ENCODE measurements around the gene CIBAR2. TPM values are rescaled to one million over a fixed set of nuclear protein-coding genes. Genes with fewer than 3 reads are reported as not detected.

Gene CIBAR2
- total RNA-seq, 3 donors from 2014 or later (not counting 1 experiment from before 2014, with no cell fraction given), result not detected

DNA sequence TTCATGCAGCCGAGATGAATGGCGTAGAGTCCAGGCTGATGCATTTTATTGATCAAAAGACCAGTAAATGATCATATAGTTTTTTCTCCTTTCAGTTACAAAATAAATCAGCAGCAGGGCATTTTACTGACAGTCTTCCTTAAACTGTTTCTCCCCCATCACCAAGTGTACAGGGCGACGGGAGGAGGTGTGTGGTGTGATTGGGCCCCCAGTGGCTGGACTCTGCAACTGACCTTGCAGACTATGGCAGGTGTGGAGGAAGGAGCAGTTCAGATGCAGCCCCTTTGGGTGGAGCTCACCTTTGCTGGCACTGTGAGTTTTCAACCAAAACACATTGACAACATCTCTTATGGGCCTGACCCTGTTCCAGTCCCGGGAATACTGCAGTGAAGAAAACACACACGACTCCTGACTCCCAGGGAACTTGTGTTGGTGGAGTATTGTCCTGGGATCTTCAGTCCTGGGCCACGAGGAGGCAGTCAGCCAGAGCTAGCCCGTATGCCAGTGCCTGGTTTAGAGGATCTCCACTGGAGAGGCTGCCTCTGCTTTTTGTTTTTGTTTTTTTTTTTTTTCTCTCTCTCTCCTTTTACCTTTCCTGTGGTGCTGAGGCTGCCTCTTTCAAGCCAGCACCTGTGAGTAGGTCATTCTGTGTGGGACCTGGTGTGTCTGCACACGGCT, 54.9 kb downstream of the CIBAR2 start:
- Histone ChIP-seq H3K27ac (ENCODE audit: low read length) (no peak overlapping the region), H3K4me3 (ENCODE audit: low read length) (no peak overlapping the region), H3K36me3 (ENCODE audit: control insufficient read depth, insufficient read depth, low read length) (no peaks in the 10 kb centered on the region), H3K9me3 (ENCODE audit: control insufficient read depth, insufficient read depth, low read length) (no peaks in the 10 kb centered on the region), H3K27me3 (ENCODE audit: control insufficient read depth, insufficient read depth, low read length) (no peaks in the 10 kb centered on the region), H3K4me1 (ENCODE audit: control insufficient read depth, insufficient read depth, low read length) (peaks cover 49% of the 10 kb centered on the region)
- H3K4me1 Mint-ChIP-seq, result peaks cover 32 to 44% of the 10 kb centered on the region in 2 donors
- intact Hi-C loops (cut with micrococcal nuclease), result no loop called here
- peak overlapping the region; percentile 90 to 91 for H3K27ac Mint-ChIP-seq
- peaks cover 11 to 18% of the 10 kb centered on the region in 2 donors for H3K27me3 Mint-ChIP-seq (ENCODE audit: low read depth in 2 of 2)
- TF ChIP-seq, protein P1, sequence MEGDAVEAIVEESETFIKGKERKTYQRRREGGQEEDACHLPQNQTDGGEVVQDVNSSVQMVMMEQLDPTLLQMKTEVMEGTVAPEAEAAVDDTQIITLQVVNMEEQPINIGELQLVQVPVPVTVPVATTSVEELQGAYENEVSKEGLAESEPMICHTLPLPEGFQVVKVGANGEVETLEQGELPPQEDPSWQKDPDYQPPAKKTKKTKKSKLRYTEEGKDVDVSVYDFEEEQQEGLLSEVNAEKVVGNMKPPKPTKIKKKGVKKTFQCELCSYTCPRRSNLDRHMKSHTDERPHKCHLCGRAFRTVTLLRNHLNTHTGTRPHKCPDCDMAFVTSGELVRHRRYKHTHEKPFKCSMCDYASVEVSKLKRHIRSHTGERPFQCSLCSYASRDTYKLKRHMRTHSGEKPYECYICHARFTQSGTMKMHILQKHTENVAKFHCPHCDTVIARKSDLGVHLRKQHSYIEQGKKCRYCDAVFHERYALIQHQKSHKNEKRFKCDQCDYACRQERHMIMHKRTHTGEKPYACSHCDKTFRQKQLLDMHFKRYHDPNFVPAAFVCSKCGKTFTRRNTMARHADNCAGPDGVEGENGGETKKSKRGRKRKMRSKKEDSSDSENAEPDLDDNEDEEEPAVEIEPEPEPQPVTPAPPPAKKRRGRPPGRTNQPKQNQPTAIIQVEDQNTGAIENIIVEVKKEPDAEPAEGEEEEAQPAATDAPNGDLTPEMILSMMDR (IDR thresholded peaks at IDR 0.05), result no peak
- no peaks in the 10 kb centered on the region for H3K36me3 Mint-ChIP-seq
- DNase-seq, result peak in 1 of 2 donors; percentile 20
- peak overlapping the region; percentile 78 for H3K4me3 Mint-ChIP-seq
- WGBS (ENCODE audit: insufficient coverage), result 89% methylated on average over 7 of the region's 9 CpGs
- no peak for ATAC-seq
- no peaks in the 10 kb centered on the region for H3K9me3 Mint-ChIP-seq

DNA sequence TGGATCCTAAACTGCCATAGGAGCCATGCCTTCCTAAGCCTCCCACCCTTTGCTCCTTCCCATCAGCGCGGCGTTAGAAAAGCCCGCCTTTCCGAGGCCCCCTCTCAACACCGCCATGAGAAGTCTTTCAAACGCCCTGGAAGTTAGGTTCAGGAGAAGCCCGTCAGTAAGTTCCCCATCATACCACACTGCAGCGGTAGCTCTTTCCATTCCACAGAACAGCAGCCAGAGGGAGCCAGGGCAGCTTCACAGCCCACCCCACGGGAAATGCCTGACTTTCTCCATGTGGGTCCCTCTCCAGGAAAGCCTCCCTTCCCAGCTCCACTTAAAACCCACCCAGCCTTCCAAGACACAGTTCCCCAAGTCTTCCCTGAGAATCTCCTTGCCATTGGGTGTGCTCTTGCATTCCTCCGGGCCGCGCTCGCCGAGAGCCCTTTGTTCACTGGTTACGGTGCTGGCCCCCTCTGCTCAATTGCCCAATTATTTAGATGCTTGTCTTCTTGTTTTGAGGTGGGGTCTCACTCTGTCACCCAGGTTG, 56.0 kb downstream of the CIBAR2 start:
- H3K9me3 Mint-ChIP-seq, result no peaks in the 10 kb centered on the region
- no peak for ATAC-seq
- H3K9me3 ChIP-seq (ENCODE audit: control insufficient read depth, insufficient read depth, low read length), result no peaks in the 10 kb centered on the region
- no peaks in the 10 kb centered on the region for H3K36me3 Mint-ChIP-seq
- H3K27me3 Mint-ChIP-seq (ENCODE audit: low read depth in 2 of 2), result peaks cover 4 to 18% of the 10 kb centered on the region in 2 donors
- peak overlapping the region; percentile 85 for H3K27ac ChIP-seq (ENCODE audit: low read length)
- peaks cover 38% of the 10 kb centered on the region for H3K4me1 ChIP-seq (ENCODE audit: control insufficient read depth, insufficient read depth, low read length)
- H3K36me3 ChIP-seq (ENCODE audit: control insufficient read depth, insufficient read depth, low read length), result no peaks in the 10 kb centered on the region
- DNase-seq, result peak in 1 of 2 donors; percentile 54
- H3K4me1 Mint-ChIP-seq, result peaks cover 32 to 34% of the 10 kb centered on the region in 2 donors
- intact Hi-C loops (cut with micrococcal nuclease), result loop anchor here (1.0 kb wide), 1 partner anchor 30 kb away; no protein-coding TSS in a partner anchor
- H3K4me3 Mint-ChIP-seq, result peak overlapping the region; percentile 78
- WGBS (ENCODE audit: insufficient coverage), result 57% methylated on average over 16 of the region's 16 CpGs
- peak overlapping the region; percentile 90 to 91 for H3K27ac Mint-ChIP-seq
- H3K4me3 ChIP-seq (ENCODE audit: low read length), result peak overlapping the region; percentile 4
- no peaks in the 10 kb centered on the region for H3K27me3 ChIP-seq (ENCODE audit: control insufficient read depth, insufficient read depth, low read length)
- TF ChIP-seq, protein P1 (IDR thresholded peaks at IDR 0.05), result no peak

DNA sequence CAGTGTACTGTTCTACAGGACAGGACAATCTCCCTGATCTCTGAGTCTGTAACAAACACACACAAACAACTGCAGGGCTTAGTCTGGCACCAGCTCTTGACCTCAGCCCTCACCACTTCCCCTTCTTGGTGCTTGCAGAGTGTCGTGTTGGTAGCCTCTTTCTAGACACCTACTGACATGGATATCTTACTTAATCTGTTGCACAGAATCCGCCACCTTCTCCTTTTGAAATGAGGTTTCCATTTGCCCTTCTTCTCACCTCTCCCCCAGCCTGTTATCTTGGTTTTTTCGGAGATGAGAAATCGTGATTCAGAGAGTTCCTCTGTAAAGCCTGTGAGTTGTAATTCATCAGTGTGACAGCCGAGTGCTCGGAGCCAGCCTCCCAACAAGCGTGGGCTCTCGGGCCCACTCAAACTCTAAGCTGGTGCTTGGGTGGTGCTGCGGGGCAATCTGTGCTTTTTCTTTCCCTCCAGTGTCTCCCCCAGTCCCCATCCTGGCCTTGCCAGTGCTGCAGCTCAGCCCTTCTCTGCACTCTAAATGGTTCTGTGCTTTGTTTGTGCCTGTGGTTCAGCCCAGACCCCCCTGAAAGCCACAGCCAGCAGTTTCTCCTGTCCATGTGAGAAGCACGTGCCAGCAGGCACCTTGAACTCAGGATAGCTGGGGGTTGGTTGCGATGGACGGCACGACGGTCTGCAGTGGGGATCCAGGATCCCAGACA, 56.6 kb downstream of the CIBAR2 start:
- DNase-seq (peak; percentile 75 to 93), ATAC-seq (peak; percentile 86 to 97 (median 94))
- Mint-ChIP-seq H3K27ac (peak overlapping the region; percentile 90 to 91), H3K9me3 (no peaks in the 10 kb centered on the region), H3K4me1 (peaks cover 32% of the 10 kb centered on the region in 2 donors), H3K4me3 (peak overlapping the region; percentile 78), H3K36me3 (no peaks in the 10 kb centered on the region), H3K27me3 (ENCODE audit: low read depth in 2 of 2) (peaks cover 2 to 18% of the 10 kb centered on the region in 2 donors)
- TF ChIP-seq, protein P1 (IDR thresholded peaks at IDR 0.05), result no peak
- peaks cover 36% of the 10 kb centered on the region for H3K4me1 ChIP-seq (ENCODE audit: control insufficient read depth, insufficient read depth, low read length)
- 9% methylated on average over 12 of the region's 14 CpGs for WGBS (ENCODE audit: insufficient coverage)
- no peaks in the 10 kb centered on the region for H3K36me3 ChIP-seq (ENCODE audit: control insufficient read depth, insufficient read depth, low read length)
- H3K27me3 ChIP-seq (ENCODE audit: control insufficient read depth, insufficient read depth, low read length), result no peaks in the 10 kb centered on the region
- intact Hi-C loops (cut with micrococcal nuclease), result loop anchor here (1.0 kb wide), 4 partner anchors 27 to 49 kb away; partner anchors contain the start of gene ZDHHC7
- H3K27ac ChIP-seq (ENCODE audit: low read length), result peak overlapping the region; percentile 85
- H3K9me3 ChIP-seq (ENCODE audit: control insufficient read depth, insufficient read depth, low read length), result no peaks in the 10 kb centered on the region
- H3K4me3 ChIP-seq (ENCODE audit: low read length), result peak overlapping the region; percentile 6

All from natural killer cell (primary cell).